NCI-H2171 treated with DMSO at 0.1 percent for 48 hours (cell line): ENCODE data around the gene DTYMK.
"Not testable (repeated sequence)": the region's sequence is repeated elsewhere in the genome, so short reads cannot be mapped to it uniquely, and the experiment has no call there.

Experiments
- DNase-seq: peaks from one replicate; lab custom pipeline; 2025; lab: John Stamatoyannopoulos, UW

Gene DTYMK

DNA sequence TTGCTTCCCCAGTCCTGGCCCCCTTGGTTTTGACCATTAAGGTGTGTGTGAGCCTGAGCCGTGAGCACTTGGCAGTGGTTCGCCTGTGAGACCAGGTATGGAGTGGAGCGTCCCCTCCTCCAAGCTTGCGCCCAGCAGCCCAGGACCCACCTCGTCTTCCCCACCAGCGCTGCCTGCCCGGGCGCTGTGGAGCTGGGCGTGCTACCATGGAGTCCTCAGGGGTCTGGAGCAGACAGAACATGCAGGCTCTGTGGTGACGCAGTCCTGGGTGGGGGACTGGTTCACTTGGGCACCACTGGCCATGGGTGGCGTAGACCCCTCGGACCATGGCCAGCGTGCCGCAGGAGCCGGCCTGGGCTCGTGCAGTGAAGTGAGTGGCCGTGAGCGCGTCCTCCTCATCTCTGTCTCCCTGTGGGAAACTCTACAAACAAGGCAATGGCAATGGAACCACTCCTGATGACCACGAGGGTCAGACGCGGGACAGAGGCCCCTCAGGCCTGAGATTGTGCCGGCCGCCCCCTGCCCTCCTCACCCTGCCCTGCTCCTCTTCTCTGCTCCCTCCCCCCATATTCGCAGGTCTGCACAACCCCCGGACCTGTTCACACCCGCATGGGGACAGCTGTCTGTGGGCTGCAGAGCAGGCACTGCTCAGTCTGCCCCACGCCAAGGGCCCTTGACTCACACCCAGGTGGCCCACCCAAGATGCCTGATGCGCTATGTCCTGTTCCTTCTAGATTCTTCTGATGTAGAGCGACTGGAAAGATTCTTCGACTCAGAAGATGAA is 15.0 kb downstream of the DTYMK start:
- DNase-seq = no peak

DNA sequence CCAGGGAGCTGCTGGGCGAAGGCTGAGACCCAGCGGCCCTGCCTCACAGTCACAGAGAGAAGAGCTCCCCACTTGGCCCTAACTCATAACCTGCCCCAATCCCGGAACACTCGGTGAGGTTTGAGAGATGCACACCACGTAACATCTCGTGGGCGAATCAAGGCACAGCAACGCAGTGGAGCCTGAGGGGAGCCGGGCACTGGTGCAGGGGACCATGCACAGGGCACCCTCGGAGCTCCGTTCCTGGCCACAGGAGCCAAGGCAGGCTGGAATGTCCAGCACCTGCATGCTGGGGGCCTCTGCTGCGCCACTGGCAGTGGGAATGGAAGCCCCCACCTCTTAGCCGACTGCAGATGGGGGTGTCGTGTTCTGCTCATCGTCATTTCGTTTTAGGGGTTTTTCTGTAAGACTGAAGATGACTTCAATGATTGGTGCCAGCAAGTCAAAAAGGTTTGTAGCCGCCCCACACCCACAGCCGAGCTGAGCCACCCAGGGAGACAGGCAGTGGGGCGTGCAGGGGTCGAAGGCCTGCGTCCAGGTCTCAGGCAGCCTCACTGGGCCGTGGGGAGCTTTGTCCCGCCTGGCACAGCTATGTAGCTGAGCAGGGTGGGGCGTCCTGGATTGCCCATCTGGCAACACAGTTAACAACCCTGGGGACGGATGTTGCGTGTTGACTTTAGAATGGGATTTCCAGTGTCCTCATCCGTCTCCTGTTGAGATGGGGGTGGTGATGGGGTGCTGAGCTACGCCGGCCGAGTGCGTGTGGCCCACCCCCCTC is 16.1 kb downstream of the DTYMK start:
- DNase-seq = no peak

- no peak for DNase-seq
Observed at GRCh38 chr2:241668839-241669238, 17.8 kb downstream of the DTYMK start.

DNA sequence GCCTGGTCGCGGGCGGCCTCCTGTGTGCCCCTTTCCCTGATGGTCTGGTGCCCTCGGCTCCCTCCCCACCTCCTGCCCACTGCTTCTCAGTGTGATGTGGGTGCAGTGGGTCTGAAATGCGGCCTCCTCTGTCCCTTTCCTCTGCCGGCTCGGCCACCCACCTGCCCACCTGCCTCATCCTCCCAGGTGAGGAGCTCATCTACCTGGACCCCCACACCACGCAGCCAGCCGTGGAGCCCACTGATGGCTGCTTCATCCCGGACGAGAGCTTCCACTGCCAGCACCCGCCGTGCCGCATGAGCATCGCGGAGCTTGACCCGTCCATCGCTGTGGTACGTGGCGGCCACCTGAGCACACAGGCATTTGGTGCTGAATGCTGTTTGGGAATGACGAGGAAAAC is 18.3 kb downstream of the DTYMK start:
- DNase-seq = no peak

GRCh38 chr2:241666627-241667400 is 19.8 kb downstream of the DTYMK start:
- DNase-seq = no peak

GRCh38 chr2:241665731-241666440 is 20.7 kb downstream of the DTYMK start:
- no peak for DNase-seq

DNA sequence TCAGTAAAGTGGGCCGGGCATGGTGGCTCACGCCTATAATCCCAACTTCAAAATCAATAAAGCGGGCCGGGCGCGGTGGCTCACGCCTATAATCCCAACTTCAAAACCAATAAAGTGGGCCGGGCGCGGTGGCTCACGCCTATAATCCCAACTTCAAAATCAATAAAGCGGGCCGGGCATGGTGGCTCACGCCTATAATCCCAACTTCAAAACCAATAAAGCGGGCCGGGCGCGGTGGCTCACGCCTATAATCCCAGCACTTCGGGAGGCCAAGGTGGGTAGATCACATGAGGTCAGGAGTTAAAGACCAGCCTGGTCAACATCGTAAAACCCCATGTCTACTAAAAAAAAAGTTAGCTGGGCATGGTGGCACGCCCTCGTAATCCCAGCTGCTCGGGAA is 23.9 kb downstream of the DTYMK start:
- DNase-seq = not testable (repeated sequence)

- DNase-seq = no peak
Observed at GRCh38 chr2:241660593-241661213, 25.9 kb downstream of the DTYMK start.

DNA sequence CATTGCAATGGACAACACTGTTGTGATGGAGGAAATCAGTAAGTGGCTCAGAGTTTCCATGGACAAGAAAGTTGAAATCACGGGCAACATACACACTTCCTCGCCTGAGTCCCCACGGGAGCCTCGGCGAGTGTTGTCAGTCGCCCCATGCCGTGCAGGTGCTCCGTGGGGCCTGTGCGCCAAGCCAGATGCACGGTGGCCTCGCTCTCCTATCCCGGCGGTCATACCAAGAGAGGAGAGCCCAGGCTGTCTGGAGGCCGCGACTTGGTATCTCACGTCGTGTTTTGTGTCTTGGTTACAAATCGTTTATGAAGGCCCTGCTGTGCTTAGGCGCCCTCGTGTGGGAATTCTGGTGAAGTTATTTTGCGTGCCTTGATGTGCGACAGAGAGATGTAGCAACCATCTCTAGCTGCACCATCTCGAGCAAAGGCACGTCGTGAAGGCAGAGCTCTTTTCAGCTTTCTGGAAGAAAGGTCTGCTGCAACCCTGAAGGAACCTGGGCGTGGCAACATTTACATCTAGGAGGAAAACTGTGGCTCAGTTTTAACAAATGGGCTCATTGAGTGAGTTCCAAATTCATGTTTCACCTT is 27.4 kb downstream of the DTYMK start:
- peak; percentile 4 for DNase-seq

- DNase-seq = no peak
Observed at GRCh38 chr2:241658296-241658695, 28.3 kb downstream of the DTYMK start.

DNA sequence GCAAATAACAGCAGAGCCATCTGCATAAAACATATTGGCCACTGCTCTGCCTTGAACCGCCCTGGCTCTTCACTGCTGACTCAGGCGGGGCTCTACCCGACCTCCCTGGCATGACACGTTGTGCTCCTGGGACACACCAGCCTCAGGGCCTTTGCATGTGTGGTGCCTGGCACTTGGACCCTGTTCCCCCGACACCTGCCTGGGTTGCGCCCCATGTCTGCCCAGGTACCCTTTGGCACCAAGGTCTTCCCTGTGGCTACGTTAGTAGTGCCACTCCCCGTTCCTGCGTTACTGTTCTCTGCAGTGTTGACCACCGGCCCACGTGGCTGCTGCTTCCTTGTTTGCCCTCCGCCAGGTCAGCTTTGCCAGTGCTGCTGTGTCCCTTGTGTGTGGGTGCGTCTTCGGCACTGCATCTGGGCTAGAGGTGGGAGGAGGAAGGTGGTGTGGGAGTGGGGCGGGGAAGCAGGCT is 28.8 kb downstream of the DTYMK start:
- no peak for DNase-seq

- DNase-seq = no peak
Observed at GRCh38 chr2:241656190-241656741, 30.3 kb downstream of the DTYMK start.

DNA sequence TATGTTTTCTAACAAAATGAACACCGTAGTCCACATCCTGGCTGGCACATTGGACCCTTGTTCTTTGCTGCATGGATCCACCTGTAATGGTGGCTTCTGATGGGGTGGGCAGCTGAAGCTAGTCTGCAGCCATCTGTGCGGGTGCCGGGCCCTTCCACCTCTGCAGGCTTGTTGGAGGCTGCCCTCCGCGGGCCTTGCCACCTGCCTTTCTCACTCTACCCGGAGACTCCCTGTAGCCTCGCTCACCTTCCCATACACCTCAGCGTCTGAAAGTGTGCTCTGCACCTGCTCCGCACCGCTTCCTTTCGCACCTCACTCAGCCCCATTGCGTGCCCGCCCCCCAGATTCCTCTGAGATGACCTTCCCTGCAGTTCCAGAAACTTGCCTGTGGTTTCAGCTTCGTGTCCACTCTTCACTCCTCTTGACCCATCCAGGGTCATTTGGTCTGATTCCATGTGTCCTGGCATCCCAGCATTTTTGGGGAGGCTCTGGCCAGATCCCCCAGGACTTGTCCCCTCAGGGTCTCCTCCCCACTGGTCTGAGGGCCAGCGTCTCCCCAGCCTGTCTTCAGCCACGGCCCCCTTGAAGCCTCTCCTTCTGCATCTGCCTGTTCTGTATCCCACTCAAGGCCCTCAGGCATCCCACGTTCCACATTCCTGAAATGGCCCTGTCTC is 31.0 kb downstream of the DTYMK start:
- DNase-seq = no peak

DNA sequence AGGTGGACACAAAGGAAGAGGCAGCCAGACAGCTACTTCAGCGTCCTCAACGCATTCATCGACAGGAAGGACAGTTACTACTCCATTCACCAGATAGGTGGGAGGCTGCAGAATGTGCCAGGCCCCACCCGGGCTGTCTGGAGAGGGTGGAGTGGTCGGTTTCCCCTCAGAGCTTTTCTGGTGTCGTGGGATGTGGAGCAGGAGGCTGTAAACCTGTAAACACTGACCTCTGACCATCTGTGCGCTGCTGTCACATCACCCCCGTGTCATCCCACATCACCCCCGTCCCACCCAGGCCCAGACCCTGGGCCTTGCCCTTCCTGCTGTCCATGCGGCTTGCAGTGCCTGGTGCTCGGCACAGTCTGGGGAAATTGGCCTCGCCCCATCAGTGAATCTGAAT is 32.1 kb downstream of the DTYMK start:
- no peak for DNase-seq

GRCh38 chr2:241653210-241653750 is 33.3 kb downstream of the DTYMK start:
- DNase-seq = no peak

DNA sequence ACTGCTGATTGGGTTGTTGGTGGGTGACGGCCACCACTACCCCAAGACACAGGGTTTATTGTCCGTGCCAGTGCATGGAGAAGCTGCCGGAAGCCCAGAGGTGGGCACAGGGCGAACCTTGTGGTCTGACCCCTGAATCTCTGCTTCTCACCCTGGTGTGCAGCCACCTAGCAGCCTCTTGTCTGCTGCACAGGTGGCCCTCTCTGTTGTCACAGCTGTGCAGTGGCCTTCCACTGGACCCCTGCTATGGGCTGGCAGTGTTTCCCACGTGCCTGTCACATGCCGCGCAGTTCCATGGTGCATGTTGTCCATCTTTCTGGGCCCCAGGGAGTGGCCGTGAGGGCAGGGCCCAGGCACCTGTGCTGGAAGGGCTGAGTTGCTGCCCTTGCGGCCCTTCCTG is 33.9 kb downstream of the DTYMK start:
- DNase-seq = no peak

DNA sequence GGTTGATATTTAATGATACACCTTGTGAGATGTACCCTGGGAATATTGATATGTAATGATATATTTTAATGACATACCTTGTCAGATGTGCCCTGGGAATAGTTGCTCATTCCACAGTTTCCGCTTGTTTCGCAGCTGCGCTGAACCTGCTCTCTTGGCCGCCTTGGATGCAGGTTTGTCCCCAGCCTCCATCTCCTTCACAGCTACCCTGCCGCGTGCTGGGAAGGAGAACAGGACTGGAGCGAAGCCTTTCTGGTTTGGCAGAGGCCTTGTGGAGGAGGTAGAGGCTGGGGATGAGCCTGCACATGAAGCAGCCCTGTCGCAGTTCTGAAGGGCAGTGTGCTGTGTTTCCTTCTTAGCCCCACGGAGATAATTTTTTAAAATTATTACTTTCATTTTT is 34.5 kb downstream of the DTYMK start:
- DNase-seq = no peak

DNA sequence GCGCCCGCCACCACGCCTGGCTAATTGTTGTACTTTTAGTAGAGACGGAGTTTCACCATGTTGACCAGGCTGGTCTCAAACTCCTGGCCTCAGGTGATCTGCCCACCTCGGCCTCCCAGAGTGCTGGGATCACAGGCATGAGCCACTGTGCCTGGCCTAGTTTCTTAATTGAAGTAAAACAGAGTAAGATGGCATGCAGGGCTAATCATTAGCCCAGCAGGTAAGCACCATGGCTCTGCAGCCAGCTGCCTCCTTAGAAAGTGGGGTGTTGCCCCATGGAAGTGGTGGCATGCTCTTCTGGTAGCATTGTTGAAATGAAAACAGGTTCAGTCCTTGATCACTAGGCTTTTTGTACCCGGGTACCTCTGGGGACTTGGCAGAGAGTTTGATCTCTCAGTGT is 36.7 kb downstream of the DTYMK start:
- no peak for DNase-seq

GRCh38 chr2:241649404-241649803 is 37.2 kb downstream of the DTYMK start:
- peak; percentile 43 for DNase-seq

DNA sequence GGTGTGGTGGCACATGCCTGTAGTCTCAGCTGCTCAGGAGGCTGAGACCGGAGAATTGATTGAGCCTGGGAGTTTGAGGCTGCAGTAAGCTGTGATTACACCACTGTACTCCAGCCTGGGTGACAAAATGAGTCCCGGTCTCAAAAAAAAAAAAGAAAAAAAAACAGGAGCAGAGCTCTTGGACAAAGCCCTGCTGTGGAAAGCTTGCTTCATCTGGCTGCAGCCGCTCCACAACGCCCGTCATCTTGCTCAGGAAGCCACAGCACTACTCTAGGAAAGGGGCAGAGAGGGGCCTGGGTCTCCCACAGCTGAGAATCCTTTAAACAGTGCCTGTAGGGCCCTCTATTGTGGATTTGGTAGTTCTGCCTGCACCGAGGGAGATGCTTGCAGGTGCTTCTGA is 38.2 kb downstream of the DTYMK start:
- no peak for DNase-seq
